GM19351 (cell line): Measurements from ENCODE around the gene MAP4K3.
"Not testable (repeated sequence)": the region's sequence is repeated elsewhere in the genome, so short reads cannot be mapped to it uniquely, and the experiment has no call there.

ENCODE experiments used
- ATAC-seq: cut with Tn5 transposase; IDR thresholded peaks from one replicate; pipeline ENCODE4 v1.9.1; 2021; ENCODE audit warnings: mild to moderate bottlenecking, moderate library complexity; ENCODE audit not compliant: unreplicated experiment

MAP4K3 gene

DNA sequence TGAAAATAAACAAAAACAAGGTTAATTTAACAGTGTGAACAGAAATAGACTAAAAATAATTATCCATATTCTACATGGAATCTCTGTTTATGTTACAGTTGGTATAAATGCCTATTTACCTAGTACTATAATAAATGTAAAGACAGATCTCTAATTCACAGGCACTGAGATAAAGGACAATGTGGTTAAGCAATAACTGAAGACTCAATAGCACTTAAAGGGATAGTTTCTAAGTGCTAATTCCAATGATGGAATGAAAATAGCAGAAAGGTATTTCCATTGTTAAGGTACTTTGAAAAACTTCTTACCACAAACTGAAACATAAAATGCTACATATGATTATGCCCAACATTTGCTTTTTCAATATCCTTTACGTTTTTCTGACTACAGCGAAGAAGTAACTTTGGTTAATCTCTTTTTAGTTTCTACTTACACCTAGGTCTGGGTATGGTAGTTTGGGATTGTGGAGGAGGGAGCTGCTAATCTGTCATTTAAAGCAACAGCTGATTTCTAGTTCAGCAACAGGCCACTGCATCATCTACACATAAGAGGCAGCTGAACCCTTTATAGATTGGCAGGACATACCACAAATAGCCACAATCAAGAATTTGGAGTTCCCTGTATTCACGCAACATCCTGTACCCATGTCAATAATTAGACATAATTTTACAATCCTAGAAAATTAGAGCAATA is 27.2 kb downstream of the MAP4K3 start:
- no peak for ATAC-seq

DNA sequence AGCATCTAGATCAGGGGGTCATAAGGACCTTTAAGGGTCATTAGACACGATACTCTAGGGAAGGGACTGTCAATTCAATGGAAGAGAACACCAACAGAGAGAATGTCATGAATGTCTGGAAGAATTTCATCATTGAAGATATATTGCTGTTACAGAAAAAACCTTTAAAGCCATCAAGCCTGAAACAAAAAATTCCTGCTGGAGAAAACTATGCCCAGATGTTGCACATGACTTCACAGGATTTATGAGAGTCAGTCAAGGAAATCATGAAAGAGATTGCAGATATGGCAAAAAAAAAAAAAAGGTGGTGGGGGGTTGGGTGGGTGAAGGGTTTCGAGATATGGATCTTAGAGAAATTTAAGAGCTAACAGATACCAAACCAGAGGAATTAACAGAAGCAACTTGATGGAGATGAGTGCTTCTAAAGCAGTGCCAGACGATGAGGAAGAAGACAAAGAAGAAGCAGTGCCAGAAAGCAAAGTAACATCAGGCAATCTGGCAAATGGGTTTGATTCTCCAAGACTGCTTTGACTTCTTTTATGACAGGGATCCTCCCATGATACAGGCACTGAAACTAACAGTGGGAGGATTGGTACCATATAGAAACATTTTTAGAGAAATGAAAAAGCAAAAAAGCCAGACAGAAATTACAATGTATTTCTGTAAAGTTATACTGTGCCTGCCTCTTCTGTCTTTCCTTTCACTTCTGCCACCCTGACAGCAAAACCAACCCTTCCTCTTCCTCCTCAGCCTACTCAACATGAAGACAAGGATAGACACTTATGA is 28.5 kb downstream of the MAP4K3 start:
- ATAC-seq: peak; percentile 64

DNA sequence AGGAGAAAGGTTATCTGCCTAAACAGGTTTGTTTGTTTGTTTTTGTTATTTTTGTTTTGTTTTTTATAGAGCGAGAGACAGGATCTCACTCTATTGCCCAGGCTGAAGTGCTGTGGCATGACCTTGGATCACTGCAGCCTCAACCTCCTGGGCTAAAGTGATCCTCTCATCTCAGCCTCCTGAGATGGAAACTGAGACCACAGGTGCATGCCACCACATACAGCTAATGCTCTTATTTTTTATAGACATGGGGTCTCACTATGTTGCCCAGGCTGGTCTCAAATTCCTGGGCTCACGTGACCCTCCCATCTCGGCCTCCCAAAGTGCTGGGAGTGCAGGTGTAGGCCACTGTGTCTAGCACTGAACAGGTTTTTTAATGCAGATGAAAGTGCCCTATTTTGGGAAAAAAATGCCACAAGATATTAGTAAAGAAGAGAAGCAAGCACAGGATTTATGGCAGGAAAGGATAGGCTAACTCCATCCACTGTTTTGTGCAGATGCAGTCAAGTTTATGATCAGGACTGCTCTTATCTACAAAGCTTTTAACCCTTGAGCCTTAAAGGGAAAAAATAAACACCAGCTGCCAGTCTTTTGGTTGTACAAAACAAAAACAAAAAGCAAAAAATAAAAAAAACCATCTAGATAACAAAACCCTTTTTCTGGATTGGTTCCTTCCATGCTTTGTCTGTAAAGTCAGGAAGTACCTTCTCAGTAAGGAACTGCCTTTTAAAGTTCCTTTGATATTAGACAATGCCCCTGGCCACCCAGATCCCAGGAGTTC is 29.4 kb downstream of the MAP4K3 start:
- no peak for ATAC-seq

DNA sequence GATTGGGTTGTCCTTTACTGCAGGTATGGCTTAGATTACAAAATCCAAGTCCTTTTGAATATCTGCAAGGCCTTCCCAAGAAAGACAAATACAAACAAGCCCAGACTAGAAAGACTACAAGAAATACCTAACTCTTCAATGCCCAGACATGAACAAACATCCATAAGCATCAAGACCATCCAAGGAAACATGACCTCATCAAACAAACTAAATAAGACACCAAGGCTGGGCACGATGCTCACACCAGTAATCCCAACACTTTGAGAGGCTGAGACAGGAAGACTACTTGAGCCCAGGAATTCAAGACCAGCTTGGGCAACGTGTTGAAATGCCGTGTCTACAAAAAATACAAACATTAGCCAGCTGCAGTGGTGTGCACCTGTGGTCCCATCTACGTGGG is 31.7 kb downstream of the MAP4K3 start:
- no peak for ATAC-seq

DNA sequence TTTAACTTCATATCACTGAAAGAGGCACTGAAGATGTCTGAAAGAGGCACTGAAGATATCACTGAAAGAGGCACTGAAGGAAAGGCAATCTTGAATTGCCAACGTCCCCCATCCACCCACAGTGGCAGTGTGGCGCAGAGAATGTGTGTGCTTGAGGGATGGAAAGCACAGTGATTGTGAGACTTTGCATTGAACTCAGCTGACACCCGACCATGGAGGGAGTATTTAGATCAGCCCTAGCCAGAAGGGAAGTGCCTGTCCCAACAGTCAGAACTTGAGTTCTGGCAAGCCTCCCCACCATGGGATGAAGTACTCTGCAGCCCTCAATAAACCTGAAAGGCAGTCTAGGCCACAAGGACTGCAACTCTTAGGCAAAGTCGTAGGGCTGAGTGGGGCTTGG is 33.8 kb downstream of the MAP4K3 start:
- ATAC-seq: no peak

DNA sequence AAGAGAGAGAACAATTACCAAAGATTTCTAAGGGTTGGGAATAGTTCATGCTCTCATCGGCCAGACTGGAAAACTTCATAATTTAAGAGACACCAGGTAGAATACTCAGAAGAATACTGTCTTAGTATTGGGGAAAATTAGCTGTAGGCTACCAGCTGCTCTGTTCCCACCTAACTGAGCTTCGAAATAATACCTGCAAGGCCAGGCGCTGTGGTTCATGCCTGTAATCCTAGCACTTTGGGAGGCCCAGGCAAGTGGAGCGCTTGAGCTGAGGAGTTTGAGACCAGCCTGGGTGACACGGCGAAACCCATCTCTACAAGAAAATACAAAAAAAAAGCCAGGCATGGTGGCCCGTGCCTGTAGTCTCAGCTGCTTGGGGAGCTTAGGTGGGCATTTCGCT is 35.8 kb downstream of the MAP4K3 start:
- ATAC-seq: no peak

DNA sequence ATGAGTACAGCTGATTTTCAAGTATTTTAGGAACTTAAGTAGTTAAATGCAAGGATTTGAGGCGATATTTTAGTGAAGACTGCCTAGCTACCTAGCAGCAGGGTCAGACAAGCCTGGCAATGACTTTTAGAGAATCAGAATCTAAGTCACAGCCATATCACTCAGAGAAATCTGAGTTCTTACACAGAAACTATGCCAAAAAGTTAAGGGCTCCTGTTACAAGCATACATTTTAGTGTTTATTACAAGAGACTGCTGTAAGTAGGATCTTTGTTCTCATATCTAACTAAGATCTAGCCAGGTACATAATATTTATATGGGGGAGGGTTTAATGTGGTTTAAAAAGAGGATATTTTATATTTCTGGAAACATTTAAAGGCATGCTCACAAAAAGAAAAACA is 37.5 kb downstream of the MAP4K3 start:
- no peak for ATAC-seq

DNA sequence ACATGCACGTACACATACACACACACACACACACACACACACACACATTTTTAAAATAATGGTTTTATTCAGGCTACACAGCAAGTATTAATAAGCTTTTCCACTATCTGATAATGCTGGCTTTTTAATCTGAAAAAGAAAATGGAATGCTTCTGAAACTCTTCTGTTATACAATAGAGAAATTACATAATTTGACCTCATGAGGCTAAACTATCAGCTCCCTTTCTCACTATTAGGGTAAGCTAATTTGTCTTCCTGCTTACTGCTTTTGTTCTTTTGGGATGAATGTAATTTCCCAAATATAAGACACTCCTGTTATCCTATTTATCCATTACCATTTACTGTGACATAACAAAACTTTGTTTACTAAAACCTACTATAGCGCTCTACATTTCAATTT is 41.8 kb downstream of the MAP4K3 start:
- no peak for ATAC-seq

DNA sequence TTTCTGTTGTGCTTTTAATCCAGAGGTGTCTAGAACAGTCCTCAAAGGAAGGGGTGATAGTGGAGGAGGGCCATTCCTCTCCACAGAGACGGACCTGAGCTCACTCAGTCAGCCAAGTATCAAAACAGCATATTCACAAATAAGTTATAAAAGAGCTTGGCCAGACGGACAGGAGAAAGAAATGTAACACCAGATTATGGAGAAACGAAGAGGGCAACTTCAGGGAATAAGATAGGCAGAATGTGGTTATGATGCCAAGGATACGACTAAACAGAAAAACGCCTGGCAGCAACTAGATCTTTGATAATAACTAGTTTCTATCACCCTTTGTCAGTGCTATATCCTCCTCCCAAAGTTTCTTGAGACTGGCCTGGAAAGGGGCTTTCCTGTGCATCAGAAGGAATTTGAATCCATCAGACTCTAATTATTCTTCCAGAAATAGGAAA is 42.5 kb downstream of the MAP4K3 start:
- no peak for ATAC-seq

DNA sequence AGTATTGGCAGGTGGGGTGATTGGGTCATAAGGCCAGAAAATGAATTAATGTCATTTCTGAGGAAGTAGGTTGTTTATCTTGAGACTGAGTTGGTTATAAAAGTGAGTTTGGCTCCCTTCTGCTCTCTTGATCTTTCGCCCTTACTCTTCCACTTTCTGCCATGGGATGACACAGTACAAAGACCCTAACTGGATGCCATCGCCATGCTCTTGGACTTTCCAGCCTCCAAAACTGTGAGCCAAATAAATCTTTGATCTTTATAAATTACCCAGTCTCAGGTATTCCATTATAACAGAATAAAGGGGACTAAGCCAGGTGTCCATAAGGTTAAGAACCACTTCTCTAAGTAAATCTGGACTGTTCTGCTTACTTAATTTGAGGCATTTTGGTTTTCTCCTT is 44.4 kb downstream of the MAP4K3 start:
- ATAC-seq: no peak

DNA sequence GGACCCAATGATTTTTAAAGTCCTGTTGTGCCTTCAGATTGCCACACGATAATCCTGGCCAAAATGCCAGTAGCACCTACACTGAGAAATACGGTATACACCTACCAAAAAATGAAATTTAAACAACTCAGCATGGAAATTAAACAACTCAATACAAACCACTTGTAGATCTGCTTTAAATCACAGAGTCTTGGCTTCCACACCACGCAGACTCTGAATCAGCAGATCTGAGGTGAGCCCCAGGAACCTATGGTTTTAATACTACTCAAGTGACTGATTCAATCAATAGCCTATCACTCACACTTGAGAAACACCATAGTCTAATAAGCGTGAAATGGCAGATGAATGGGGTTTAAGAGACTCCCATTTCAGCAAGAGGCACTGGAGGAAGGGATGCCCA is 46.9 kb downstream of the MAP4K3 start:
- no peak for ATAC-seq

DNA sequence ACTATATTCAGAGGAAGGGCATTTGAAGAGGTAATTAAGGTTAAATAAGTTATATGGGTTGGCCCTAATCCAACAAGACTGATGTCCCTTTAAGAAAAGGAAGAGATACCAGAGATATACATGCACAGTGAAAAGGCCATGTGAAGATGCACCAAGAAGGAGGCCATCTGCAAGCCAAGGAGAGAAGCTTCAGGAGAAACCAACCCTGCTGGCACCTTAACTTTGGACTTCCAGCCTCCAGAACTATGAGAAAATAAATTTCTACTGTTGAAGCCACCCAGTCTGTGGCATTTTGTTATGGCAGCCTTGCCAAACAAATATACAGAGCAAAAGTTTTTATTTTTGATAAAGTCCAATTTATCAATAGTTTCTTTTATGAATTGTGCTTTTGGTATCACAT is 51.0 kb downstream of the MAP4K3 start:
- ATAC-seq: no peak

DNA sequence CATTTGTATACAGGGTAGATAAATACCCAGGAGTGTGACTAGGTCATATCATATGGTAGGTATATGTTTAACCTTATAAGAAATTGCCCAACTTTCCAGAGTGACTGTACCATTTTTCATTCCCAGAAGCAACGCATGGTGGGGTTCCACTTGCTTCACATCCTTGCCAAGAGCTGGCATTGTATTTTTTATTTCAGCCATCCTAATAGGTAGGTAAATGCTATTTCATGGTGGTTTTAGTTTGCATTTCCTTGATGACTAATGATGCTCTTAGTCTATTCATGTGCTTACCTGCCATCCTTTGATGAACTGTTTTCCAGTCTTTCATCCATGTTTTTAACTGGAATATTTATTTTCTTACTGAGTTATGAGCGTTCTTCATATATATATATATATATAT is 51.9 kb downstream of the MAP4K3 start:
- ATAC-seq: no peak

DNA sequence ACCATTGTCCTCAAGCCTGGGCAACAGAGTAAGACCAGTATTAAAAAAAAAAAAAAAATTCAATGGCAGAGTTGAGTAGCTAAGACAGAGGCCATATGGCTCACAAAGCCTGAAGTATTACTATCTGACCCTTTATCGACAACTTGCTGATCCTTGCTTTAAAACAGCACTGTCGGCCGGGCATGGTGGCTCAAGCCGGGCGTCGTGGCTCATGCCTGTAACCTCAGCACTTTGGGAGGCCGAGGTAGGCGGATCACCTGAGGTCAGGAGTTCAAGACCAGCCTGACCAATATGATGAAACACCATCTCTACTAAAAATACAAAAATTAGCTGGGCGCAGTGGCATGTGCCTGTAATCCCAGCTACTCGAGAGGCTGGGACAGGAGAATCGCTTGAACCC is 53.0 kb downstream of the MAP4K3 start:
- not testable (repeated sequence) for ATAC-seq

DNA sequence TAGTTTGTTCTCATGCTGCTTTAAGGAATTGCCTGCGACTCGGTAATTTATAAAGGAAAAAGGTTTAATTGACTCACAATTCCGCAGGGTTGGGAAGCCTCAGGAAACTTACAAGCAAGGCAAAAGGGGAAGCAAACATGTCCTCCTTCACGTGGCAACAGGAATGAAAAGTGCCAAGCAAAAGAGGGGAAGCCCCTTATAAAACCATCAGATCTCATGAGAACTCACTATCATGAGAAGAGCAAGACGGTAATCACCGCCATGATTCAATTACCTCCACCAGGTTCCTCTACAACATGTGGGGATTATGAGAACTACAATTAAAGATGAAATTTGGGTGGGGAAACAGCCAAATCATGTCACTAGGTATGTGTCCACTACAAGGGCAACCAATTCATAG is 53.9 kb downstream of the MAP4K3 start:
- no peak for ATAC-seq

DNA sequence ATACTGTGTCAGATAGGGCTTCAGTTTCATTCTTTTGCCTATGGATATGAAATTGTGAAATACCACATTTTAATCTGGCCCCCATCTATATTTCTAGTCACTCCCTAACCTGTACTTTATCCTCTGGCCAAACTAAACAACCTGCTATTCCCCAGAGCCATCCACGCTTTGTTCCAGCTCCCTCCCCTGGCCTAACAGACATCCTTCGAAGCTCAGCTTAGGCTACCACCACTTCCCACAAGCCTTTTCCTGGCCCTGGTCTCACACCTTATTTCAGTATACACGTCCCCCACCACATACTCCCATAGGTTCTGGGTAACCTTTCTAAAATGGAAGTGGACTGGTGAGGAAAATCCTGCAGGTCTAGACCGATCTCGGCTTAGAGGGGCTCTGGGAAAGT is 55.4 kb downstream of the MAP4K3 start:
- ATAC-seq: no peak

DNA sequence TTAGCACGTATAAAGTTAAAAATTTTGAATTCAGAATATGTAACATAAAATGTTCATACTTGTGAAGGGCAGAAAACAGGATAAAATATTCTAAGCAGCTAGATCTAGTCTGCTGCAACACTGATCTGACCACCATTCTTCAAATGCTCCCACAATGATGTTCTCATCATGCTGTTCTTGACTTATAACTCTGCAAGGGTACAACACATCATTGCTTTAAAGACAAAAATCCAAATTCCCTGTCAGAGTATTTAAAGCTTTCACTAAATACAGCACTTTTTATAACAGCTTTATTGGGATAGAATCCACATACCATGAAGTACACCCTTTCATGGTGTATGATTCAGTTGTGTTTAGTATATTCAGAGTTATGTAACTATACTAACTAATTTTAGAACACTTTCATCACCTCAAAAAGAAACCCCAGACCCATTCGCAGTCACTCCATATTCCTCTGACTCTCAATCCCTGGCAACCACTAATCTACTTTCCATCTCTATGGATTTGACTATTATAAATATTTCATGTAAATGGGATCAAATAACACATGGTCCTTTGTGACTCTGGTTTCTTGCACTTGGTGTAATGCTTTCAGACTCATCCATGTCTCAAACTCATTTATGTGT is 56.4 kb downstream of the MAP4K3 start:
- no peak for ATAC-seq

DNA sequence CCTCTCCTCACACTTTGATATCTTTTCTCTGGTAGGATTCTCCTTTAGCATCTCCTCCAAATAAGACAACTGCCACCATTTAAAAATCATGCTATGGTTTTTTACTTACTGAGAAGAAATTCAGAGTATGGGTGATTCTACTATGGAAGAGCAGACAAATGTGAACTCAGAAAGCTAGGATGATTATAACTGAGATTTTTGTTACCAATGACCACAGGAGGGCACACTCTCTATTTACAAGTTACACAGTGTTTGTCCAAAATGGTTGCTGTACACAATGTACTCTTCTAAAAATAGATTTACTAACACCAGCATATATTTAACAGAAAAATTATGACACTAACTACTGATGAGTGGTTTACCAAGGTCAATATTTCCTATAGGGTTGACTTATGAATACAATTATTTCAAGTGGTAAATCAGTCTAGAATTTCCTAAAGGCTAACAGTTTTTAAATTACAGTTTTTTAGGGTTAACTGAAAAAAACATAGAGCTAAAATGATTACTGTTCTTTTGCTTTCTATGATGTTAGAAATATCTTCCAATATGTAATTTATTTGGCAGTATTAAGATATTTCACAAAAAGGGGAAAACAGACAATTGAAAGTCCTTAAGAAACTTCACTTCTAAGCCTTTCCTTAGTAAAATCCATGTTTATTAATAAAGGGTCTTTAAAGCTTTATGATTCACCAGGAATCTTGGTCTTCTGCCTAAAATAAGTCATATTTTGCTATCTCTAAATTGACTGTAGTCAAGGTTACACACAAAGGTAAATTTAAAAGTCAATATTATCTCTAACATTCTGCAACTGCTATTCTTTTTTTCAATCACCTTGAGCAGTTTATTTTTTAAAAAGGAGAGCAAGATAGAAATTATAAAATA is 57.2 kb downstream of the MAP4K3 start:
- ATAC-seq: peak; percentile 77

DNA sequence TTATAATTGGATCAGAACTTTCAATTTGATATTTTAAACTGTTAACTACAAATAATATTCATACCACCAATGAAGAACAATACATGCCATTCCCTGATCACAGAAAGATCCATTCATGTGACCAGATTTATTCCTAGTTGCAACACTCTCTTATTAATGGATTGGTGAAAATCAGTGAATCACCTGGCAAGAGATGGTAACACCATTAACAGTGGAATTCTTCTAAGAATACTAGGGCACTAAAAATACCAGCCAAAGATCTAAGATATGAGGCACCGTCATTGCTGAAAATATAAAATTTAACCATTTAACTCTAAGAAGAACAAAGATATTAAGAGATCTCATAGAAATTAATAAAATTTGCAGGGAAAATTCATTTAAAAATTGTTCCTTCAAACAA is 58.1 kb downstream of the MAP4K3 start:
- no peak for ATAC-seq

DNA sequence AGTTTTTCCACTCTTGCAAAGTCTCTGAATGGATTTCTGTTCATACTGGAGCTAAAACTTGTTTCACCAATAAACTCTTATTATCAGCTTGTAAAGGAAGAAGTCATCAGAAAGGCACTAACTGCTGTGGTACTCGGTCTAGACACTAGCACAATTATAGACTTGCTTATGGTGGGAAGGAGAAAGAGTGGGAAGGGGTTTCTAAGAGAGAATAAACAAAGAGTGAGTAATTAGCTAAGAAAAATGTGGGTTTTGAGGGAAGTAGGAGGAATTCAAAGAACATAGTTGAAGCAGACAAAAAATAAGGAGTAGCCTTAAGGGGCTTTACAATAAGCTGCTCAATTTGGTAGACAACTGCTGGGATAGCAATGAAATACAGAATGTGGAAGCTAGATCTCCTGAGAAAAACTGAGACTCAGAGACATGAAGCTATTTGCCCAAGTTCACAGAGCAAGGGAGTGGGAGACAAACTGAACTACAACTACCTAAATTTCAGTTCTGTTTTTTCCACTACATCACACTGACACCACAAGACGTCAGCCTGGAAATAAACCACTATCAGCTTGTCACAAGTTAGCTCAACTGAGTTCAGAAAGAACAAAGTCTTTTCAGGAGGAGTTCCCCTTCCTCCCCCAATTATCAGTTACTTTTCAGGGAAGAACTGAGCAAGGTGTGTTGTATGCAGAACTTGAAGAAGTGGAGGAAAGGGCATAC is 59.7 kb downstream of the MAP4K3 start:
- ATAC-seq: peak; percentile 91
